GM12878 (cell line): ENCODE measurements around the gene CTDP1. TPM values are rescaled to one million over a fixed set of nuclear protein-coding genes. Genes with fewer than 3 reads are reported as not detected.

Experiments used
- ATAC-seq: fragments of 200-7000 bp; cut with Tn5 transposase; 3 replicates; pipeline ENCODE4 v1.9.1; 2020; ENCODE audit warnings: mild to moderate bottlenecking, moderate library complexity
- BruUV-seq: library from RNA; stranded (reverse); fragments of 400-500 nt; replicated peaks from 2 replicates; lab custom pipeline; 2021; lab: Mats Ljungman, UMichigan
- CTCF ChIA-PET: fragments of 300-600 bp; sonication (Branson Sonifier 250); formaldehyde crosslinking; extraction: SDS; loops from one replicate; lab custom pipeline; 2021; ENCODE audit warnings: inconsistent platforms; lab: Yijun Ruan, JAX
- POLR2A ChIA-PET: fragments of 350-600 bp; formaldehyde crosslinking; extraction: SDS; loops from one replicate; lab custom pipeline; 2021; ENCODE audit warnings: inconsistent platforms; lab: Charles Lee
- RAD21 ChIA-PET: fragments of 300-600 bp; sonication (Branson Sonifier 250); formaldehyde crosslinking; loops from one replicate; lab custom pipeline; 2023; ENCODE audit warnings: antibody characterized with exemption; ENCODE audit not compliant: unreplicated experiment; lab: Charles Lee
- SMC1A ChIA-PET: fragments of 300-600 bp; sonication (Branson Sonifier 250); formaldehyde crosslinking; loops from one replicate; lab custom pipeline; 2023; ENCODE audit not compliant: unreplicated experiment, uncharacterized antibody; lab: Charles Lee
- DNase-seq: peaks from one replicate; pipeline ENCODE4 v3.0.0-alpha.2; 2011; ENCODE audit warnings: low read depth, low spot score
- FAIRE-seq: peaks from 3 replicates; lab custom pipeline; 2011; peaks lifted over from hg19 to GRCh38; lab: Jason Lieb, UNC
- H2AFZ ChIP-seq: 2 replicates; pipeline ENCODE4 v1.6.0; 2011; ENCODE audit warnings: low read depth, low read length, control low read depth; ENCODE audit not compliant: control insufficient read depth
- H3K27ac ChIP-seq: 2 replicates; pipeline ENCODE4 v1.5.1; 2011; ENCODE audit warnings: control low read depth; ENCODE audit not compliant: control insufficient read depth, insufficient read depth
- H3K27me3 ChIP-seq, 2 experiments: replicated peaks in 1 of 2; 2 replicates each; pipeline versions ENCODE4 v1.6.0 to v1.6.1; 2011; ENCODE audit warnings: low read length in 1 of 2; ENCODE audit not compliant: control insufficient read depth in 2 of 2, insufficient read depth in 2 of 2
- H3K36me3 ChIP-seq, 2 experiments: 2 replicates each; pipeline ENCODE4 v1.5.1; 2011; ENCODE audit warnings: low read length in 1 of 2; ENCODE audit not compliant: control insufficient read depth in 2 of 2, insufficient read depth in 2 of 2
- H3K4me1 ChIP-seq: 2 replicates; pipeline ENCODE4 v1.6.1; 2011; ENCODE audit warnings: mild to moderate bottlenecking, low read length, moderate library complexity, mixed read lengths; ENCODE audit not compliant: control insufficient read depth, insufficient read depth
- H3K4me2 ChIP-seq: 2 replicates; pipeline ENCODE4 v1.6.0; 2011; ENCODE audit warnings: control low read depth; ENCODE audit not compliant: control insufficient read depth, insufficient read depth
- H3K4me3 ChIP-seq: fragments of 200-600 bp; sonication (generic); 2 replicates; pipeline ENCODE4 v1.5.1; 2016
- H3K79me2 ChIP-seq: 2 replicates; pipeline ENCODE4 v1.6.0; 2011; ENCODE audit warnings: low read length; ENCODE audit not compliant: control insufficient read depth, insufficient read depth
- H3K9ac ChIP-seq: 2 replicates; pipeline ENCODE4 v1.8.0; 2011; ENCODE audit warnings: low read length, control low read depth, mixed read lengths; ENCODE audit not compliant: control insufficient read depth, insufficient read depth
- H3K9me3 ChIP-seq: replicated peaks from 3 replicates; pipeline ENCODE4 v1.5.1; 2011; ENCODE audit warnings: mild to moderate bottlenecking, low read length; ENCODE audit not compliant: control insufficient read depth, insufficient read depth
- H4K20me1 ChIP-seq: 2 replicates; pipeline ENCODE4 v1.6.0; 2011; ENCODE audit not compliant: control insufficient read depth, insufficient read depth
- CBFB ChIP-seq: IDR thresholded peaks from 2 replicates; pipeline ENCODE4 v1.6.1; 2016; ENCODE audit warnings: antibody characterized with exemption, low read depth
- CBX3 ChIP-seq: fragments of 200-600 bp; sonication (generic); IDR thresholded peaks from 2 replicates; pipeline ENCODE4 v1.6.1; 2016; ENCODE audit warnings: low read depth, borderline replicate concordance
- FOXM1 ChIP-seq: IDR thresholded peaks from 2 replicates; pipeline ENCODE4 v1.6.1; 2012; ENCODE audit warnings: low read depth, mild to moderate bottlenecking, inconsistent platforms, low read length, moderate library complexity
- GATAD2B ChIP-seq: fragments of 450-650 bp; conservative IDR thresholded peaks from 2 replicates; pipeline ENCODE4 v1.6.1; 2017; ENCODE audit warnings: low read depth, mild to moderate bottlenecking, moderate library complexity
- HCFC1 ChIP-seq: fragments of 150-350 bp; IDR thresholded peaks from 2 replicates; pipeline ENCODE4 v1.6.1; 2014; ENCODE audit warnings: low read length
- SRF ChIP-seq, 2 experiments: IDR thresholded peaks; 2 replicates each; pipeline ENCODE4 v1.6.1; 2011; ENCODE audit warnings: low read depth in 2 of 2, low read length in 2 of 2, mild to moderate bottlenecking in 1 of 2, moderate library complexity in 1 of 2
- TAF1 ChIP-seq: IDR thresholded peaks from 2 replicates; pipeline ENCODE4 v1.6.1; 2011; ENCODE audit warnings: mild to moderate bottlenecking, low read depth, low read length, borderline replicate concordance
- ZNF207 ChIP-seq: fragments of 450-650 bp; IDR thresholded peaks from 2 replicates; pipeline ENCODE4 v1.6.1; 2014; ENCODE audit warnings: antibody characterized with exemption, mild to moderate bottlenecking, borderline replicate concordance
- WGBS: methylation state at CpG from one replicate; pipeline ENCODE4 v1.1.6; 2016; ENCODE audit warnings: low lambda C conversion rate; ENCODE audit not compliant: insufficient replicate concordance, insufficient coverage; ENCODE audit errors: missing lambda C conversion rate; 5-methylcytosine and 5-hydroxymethylcytosine counted together
- in situ Hi-C: fragments of 300-500 bp; cut with MboI; formaldehyde crosslinking; loops from 9 replicates; pipeline ENCODE4 v1.14.3; 2018; ENCODE audit warnings: mixed read lengths
- intact Hi-C: fragments of 100-400 bp; cut with micrococcal nuclease; formaldehyde crosslinking; loops from one replicate; pipeline ENCODE4 v1.14.2; 2022; ENCODE audit not compliant: unreplicated experiment
- polyA plus RNA-seq, 11 experiments: library from polyadenylated mRNA; depleted of rRNA in 4 of 11; unstranded in 6 of 11; stranded (reverse) in 5 of 11; fragments of >200 nt; fragmentation: Nextera tagmentation in 4 of 11; fragmentation: Illumina TruSeq in 1 of 11; extraction: Ambion mirVana in 4 of 11; extraction: Trizol in 1 of 11; gene quantifications; 1 replicate in 1 of 11; 2 replicates in 10 of 11; pipeline versions ENCODE4 v1.2.1 to v1.2.3, GENCODE V29; 2011 to 2016; ENCODE audit warnings: inconsistent platforms in 2 of 11, missing spikeins in 2 of 11, low read depth in 1 of 11
- total RNA-seq, 4 experiments: library from RNA; depleted of rRNA in 3 of 4; stranded (reverse); fragments of >200 nt in 3 of 4; fragmentation: Illumina TruSeq in 1 of 4; extraction: Trizol in 1 of 4; gene quantifications; 2 replicates each; pipeline versions ENCODE4 v1.2.1 to v1.2.3, GENCODE V29; 2013 to 2021
- TF ChIP-seq, protein P1 (sequence below): fragments of 450-650 bp; IDR thresholded peaks from 2 replicates; pipeline ENCODE4 v1.6.1; 2017; ENCODE audit warnings: mild to moderate bottlenecking, moderate library complexity

Gene CTDP1
- total and polyA plus RNA-seq, 10 of the 15 experiments (the other 5 are each of a cell fraction or from before 2014, with no cell fraction given): 0.32 to 31.3 (median 8.8) TPM

DNA sequence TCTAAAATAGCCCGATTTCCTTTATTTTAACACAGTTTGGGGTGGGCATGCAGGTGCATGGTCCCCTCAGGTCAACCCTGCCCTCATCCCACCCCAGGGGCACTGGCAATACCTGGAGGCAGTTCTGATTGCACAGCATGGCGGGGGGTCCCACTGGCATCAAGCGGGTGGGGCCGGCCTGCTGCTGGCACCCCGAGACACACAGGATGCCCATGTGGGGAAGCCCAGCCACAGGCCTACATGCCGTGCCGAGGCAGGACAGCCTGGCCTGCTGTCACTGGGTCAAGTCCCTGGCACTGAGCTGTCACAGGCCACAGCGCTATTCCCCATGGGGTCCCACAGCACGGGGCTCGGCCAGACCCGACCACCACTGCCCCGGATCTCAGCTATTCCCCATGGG, 106.2 kb downstream of the CTDP1 start:
- Histone ChIP-seq H2AFZ (no peak overlapping the region), H3K9me3 (no peaks in the 10 kb centered on the region; the same call in 2 of the 3 replicates), H4K20me1 (no peaks in the 10 kb centered on the region), H3K4me2 (no peak overlapping the region), H3K4me1 (no peaks in the 10 kb centered on the region), H3K9ac (no peak overlapping the region), H3K36me3 (no peaks in the 10 kb centered on the region), H3K79me2 (no peaks in the 10 kb centered on the region), H3K27me3 (no peaks in the 10 kb centered on the region), H3K4me3 (no peak overlapping the region), H3K27ac (no peak overlapping the region)
- intact Hi-C loops (no loop called here), in situ Hi-C loops (no loop called here)
- ChIA-PET SMC1A (no interaction called here), RAD21 (no interaction called here), POLR2A (no interaction called here), CTCF (no interaction called here)
- DNase-seq: no peak
- no peak for FAIRE-seq
- ATAC-seq: no peak
- BruUV-seq: no TSS peak
- no peak for TF ChIP-seq CBFB
- TF ChIP-seq CBX3: no peak
- TF ChIP-seq SRF (IDR thresholded peaks at IDR 0.05; ENCODE audit: low read depth in 2 of 2, low read length in 2 of 2): no peak
- 47% methylated on average over 8 of the region's 12 CpGs for WGBS

DNA sequence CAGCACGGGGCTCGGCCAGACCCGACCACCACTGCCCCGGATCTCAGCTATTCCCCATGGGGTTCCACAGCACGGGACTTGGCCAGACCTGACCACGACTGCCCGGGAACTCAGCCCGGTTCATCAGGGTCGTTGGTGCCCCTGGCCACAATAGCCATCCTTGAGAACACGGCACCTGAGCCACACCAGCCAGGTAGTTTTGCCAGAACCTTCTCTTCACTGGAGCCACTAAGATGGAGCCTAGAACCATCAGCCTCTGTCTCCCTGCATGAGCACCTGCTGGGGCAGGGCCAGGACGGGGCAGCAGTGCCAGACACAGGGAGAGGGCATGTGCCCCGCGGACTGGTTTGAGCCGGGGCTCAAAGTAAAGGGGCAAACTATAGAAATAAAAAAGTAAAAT, 106.7 kb downstream of the CTDP1 start:
- no peaks in the 10 kb centered on the region for H4K20me1 ChIP-seq
- ChIA-PET RAD21 (no interaction called here), POLR2A (no interaction called here), CTCF (no interaction called here), SMC1A (no interaction called here)
- no peak overlapping the region for H3K4me3 ChIP-seq
- no peaks in the 10 kb centered on the region for H3K79me2 ChIP-seq
- no TSS peak for BruUV-seq
- no peak overlapping the region for H3K4me2 ChIP-seq
- 47% methylated on average over 12 of the region's 14 CpGs for WGBS
- H2AFZ ChIP-seq: no peak overlapping the region
- FAIRE-seq (no peak), ATAC-seq (no peak), DNase-seq (no peak)
- H3K27ac ChIP-seq: no peak overlapping the region
- H3K27me3 ChIP-seq: no peaks in the 10 kb centered on the region
- no peaks in the 10 kb centered on the region for H3K36me3 ChIP-seq
- no peaks in the 10 kb centered on the region for H3K4me1 ChIP-seq
- TF ChIP-seq HCFC1: no peak
- no peak for TF ChIP-seq GATAD2B
- TF ChIP-seq FOXM1: no peak
- TF ChIP-seq TAF1: no peak
- TF ChIP-seq ZNF207: no peak
- TF ChIP-seq, protein P1, sequence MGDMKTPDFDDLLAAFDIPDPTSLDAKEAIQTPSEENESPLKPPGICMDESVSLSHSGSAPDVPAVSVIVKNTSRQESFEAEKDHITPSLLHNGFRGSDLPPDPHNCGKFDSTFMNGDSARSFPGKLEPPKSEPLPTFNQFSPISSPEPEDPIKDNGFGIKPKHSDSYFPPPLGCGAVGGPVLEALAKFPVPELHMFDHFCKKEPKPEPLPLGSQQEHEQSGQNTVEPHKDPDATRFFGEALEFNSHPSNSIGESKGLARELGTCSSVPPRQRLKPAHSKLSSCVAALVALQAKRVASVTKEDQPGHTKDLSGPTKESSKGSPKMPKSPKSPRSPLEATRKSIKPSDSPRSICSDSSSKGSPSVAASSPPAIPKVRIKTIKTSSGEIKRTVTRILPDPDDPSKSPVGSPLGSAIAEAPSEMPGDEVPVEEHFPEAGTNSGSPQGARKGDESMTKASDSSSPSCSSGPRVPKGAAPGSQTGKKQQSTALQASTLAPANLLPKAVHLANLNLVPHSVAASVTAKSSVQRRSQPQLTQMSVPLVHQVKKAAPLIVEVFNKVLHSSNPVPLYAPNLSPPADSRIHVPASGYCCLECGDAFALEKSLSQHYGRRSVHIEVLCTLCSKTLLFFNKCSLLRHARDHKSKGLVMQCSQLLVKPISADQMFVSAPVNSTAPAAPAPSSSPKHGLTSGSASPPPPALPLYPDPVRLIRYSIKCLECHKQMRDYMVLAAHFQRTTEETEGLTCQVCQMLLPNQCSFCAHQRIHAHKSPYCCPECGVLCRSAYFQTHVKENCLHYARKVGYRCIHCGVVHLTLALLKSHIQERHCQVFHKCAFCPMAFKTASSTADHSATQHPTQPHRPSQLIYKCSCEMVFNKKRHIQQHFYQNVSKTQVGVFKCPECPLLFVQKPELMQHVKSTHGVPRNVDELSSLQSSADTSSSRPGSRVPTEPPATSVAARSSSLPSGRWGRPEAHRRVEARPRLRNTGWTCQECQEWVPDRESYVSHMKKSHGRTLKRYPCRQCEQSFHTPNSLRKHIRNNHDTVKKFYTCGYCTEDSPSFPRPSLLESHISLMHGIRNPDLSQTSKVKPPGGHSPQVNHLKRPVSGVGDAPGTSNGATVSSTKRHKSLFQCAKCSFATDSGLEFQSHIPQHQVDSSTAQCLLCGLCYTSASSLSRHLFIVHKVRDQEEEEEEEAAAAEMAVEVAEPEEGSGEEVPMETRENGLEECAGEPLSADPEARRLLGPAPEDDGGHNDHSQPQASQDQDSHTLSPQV: no peak
- in situ Hi-C loops (no loop called here), intact Hi-C loops (no loop called here)
- H3K9ac ChIP-seq: no peak overlapping the region
- H3K9me3 ChIP-seq: no peaks in the 10 kb centered on the region; the same call in 2 of the 3 replicates
